C4-2B (cell line): Measurements from ENCODE around the gene GGNBP2.

Experiments used
- CTCF ChIP-seq: fragments of 450-650 bp; conservative IDR thresholded peaks from 2 replicates; pipeline ENCODE4 v1.5.1; 2017; ENCODE audit warnings: mild to moderate bottlenecking
- ZFX ChIP-seq: fragments of 450-650 bp; IDR thresholded peaks from 2 replicates; pipeline ENCODE4 v1.6.1; 2017

GRCh38 chr17:36545077-36545464 lies 352 bp downstream of the GGNBP2 start:
- TF ChIP-seq CTCF (no peak), ZFX (no peak)
